GM23338 (cell line): ENCODE results near the gene CACTIN. TPM values are rescaled to one million over a fixed set of nuclear protein-coding genes. Genes with fewer than 3 reads are reported as not detected.

ENCODE experiments used
- ATAC-seq: fragments of 200-7000 bp; cut with Tn5 transposase; 3 replicates; pipeline ENCODE4 v1.9.1; 2020
- DNase-seq: peaks from one replicate; pipeline ENCODE4 v3.0.0-alpha.2; 2015; ENCODE audit warnings: low spot score
- H2AFZ ChIP-seq: fragments of 200-600 bp; sonication (generic); 2 replicates; pipeline ENCODE4 v1.8.0; 2016; ENCODE audit warnings: antibody characterized with exemption, mild to moderate bottlenecking, moderate library complexity
- H3F3A ChIP-seq: fragments of 200-600 bp; sonication (generic); replicated peaks from 2 replicates; pipeline ENCODE4 v1.8.0; 2017; ENCODE audit warnings: antibody characterized with exemption, mixed run types, low read depth
- H3K27ac ChIP-seq: fragments of 200-600 bp; sonication (generic); 2 replicates; pipeline ENCODE4 v1.6.1; 2016; ENCODE audit warnings: low read depth
- H3K27me3 ChIP-seq: fragments of 200-600 bp; sonication (generic); 2 replicates; pipeline ENCODE4 v1.8.0; 2016; ENCODE audit warnings: mild to moderate bottlenecking, mixed run types, moderate library complexity; ENCODE audit not compliant: insufficient read depth
- H3K36me3 ChIP-seq: fragments of 200-600 bp; sonication (generic); 2 replicates; pipeline ENCODE4 v1.8.0; 2016; ENCODE audit warnings: mild to moderate bottlenecking; ENCODE audit not compliant: insufficient read depth
- H3K4me1 ChIP-seq: fragments of 200-600 bp; sonication (generic); 2 replicates; pipeline ENCODE4 v1.8.0; 2016; ENCODE audit warnings: mild to moderate bottlenecking, moderate library complexity; ENCODE audit not compliant: insufficient read depth
- H3K4me2 ChIP-seq: fragments of 200-600 bp; sonication (generic); 2 replicates; pipeline ENCODE4 v1.7.1; 2017; ENCODE audit warnings: mixed run types
- H3K4me3 ChIP-seq: fragments of 200-600 bp; sonication (generic); 2 replicates; pipeline ENCODE4 v1.6.1; 2016; ENCODE audit warnings: mixed run types
- H3K79me2 ChIP-seq: fragments of 200-600 bp; sonication (generic); replicated peaks from 2 replicates; pipeline ENCODE4 v1.8.0; 2017; ENCODE audit warnings: mild to moderate bottlenecking; ENCODE audit not compliant: insufficient read depth
- H3K9me2 ChIP-seq: fragments of 200-600 bp; sonication (generic); 2 replicates; pipeline ENCODE4 v1.8.0; 2017; ENCODE audit not compliant: insufficient read depth
- H4K20me1 ChIP-seq: fragments of 200-600 bp; sonication (generic); replicated peaks from 2 replicates; pipeline ENCODE4 v1.8.0; 2017; ENCODE audit warnings: mild to moderate bottlenecking; ENCODE audit not compliant: insufficient read depth
- H3K27ac Mint-ChIP-seq: 2 replicates; pipeline ENCODE4 v1.8.0; 2020; ENCODE audit warnings: inconsistent platforms, mild to moderate bottlenecking, moderate library complexity, mixed read lengths
- H3K27me3 Mint-ChIP-seq: 3 replicates; pipeline ENCODE4 v1.8.0; 2022; ENCODE audit warnings: low read depth, mild to moderate bottlenecking, moderate library complexity, mixed read lengths, inconsistent platforms; ENCODE audit not compliant: insufficient read depth, poor library complexity
- H3K36me3 Mint-ChIP-seq: 3 replicates; pipeline ENCODE4 v1.8.0; 2021; ENCODE audit warnings: low read depth, mild to moderate bottlenecking, inconsistent platforms, moderate library complexity, mixed read lengths
- H3K4me1 Mint-ChIP-seq: 3 replicates; pipeline ENCODE4 v1.8.0; 2020; ENCODE audit warnings: mild to moderate bottlenecking, inconsistent platforms, mixed read lengths
- H3K4me3 Mint-ChIP-seq: 3 replicates; pipeline ENCODE4 v1.8.0; 2021; ENCODE audit warnings: moderate library complexity, mild to moderate bottlenecking, inconsistent platforms, mixed read lengths
- H3K9me3 Mint-ChIP-seq: 3 replicates; pipeline ENCODE4 v1.8.0; 2020; ENCODE audit warnings: moderate library complexity, mild to moderate bottlenecking, inconsistent platforms, mixed read lengths
- CREB1 ChIP-seq: fragments of 250-450 bp; sonication (Bioruptor Pico); IDR thresholded peaks from 2 replicates; pipeline ENCODE4 v1.5.0; 2020; ENCODE audit warnings: low read depth, mild to moderate bottlenecking, moderate library complexity
- ETS1 ChIP-seq: IDR thresholded peaks from 2 replicates; pipeline ENCODE4 v1.6.1; 2016; ENCODE audit warnings: antibody characterized with exemption
- EZH2 ChIP-seq: fragments of 200-600 bp; sonication (generic); IDR thresholded peaks from one replicate; pipeline ENCODE4 v1.8.0; 2017; ENCODE audit warnings: antibody characterized with exemption, mild to moderate bottlenecking, low read depth; ENCODE audit not compliant: unreplicated experiment
- EZH2phosphoT487 ChIP-seq: fragments of 200-600 bp; sonication (generic); IDR thresholded peaks from one replicate; pipeline ENCODE4 v1.8.1; 2018; ENCODE audit warnings: antibody characterized with exemption; ENCODE audit not compliant: unreplicated experiment
- JUNB ChIP-seq: IDR thresholded peaks from one replicate; pipeline ENCODE4 v1.6.1; 2016; ENCODE audit warnings: antibody characterized with exemption; ENCODE audit not compliant: unreplicated experiment
- NANOG ChIP-seq: IDR thresholded peaks from 2 replicates; pipeline ENCODE4 v1.6.1; 2016; ENCODE audit warnings: antibody characterized with exemption, borderline replicate concordance
- POLR2AphosphoS5 ChIP-seq: IDR thresholded peaks from 2 replicates; pipeline ENCODE4 v1.6.1; 2016; ENCODE audit warnings: antibody characterized with exemption, low read depth
- STAT1 ChIP-seq: IDR thresholded peaks from one replicate; pipeline ENCODE4 v1.6.1; 2016; ENCODE audit warnings: antibody characterized with exemption; ENCODE audit not compliant: unreplicated experiment
- ZNF114 ChIP-seq: fragments of 250-450 bp; sonication (Bioruptor Pico); IDR thresholded peaks from 2 replicates; pipeline ENCODE4 v1.5.0; 2020; ENCODE audit warnings: mild to moderate bottlenecking, moderate library complexity
- ZNF331 ChIP-seq: fragments of 250-450 bp; sonication (Bioruptor Pico); IDR thresholded peaks from 2 replicates; pipeline ENCODE4 v1.5.0; 2020; ENCODE audit warnings: low read depth, mild to moderate bottlenecking, moderate library complexity
- ZNF462 ChIP-seq: fragments of 250-450 bp; sonication (Bioruptor Pico); IDR thresholded peaks from 2 replicates; pipeline ENCODE4 v1.5.0; 2020; ENCODE audit warnings: mild to moderate bottlenecking, moderate library complexity
- polyA plus RNA-seq: library from polyadenylated mRNA; unstranded; fragments of >200 nt; fragmentation: Nextera tagmentation; extraction: Ambion mirVana; gene quantifications from 2 replicates; pipeline ENCODE4 v1.2.1, GENCODE V29; 2016
- total RNA-seq: library from RNA; depleted of rRNA; stranded (reverse); fragments of >200 nt; shearing (Covaris generic); gene quantifications from 2 replicates; pipeline ENCODE4 v1.2.3, GENCODE V29; 2014
- TF ChIP-seq, protein P1 (sequence below): IDR thresholded peaks from one replicate; pipeline ENCODE4 v1.6.1; 2018; ENCODE audit warnings: antibody characterized with exemption; ENCODE audit not compliant: unreplicated experiment
- TF ChIP-seq, protein P2 (sequence below), 2 experiments: fragments of 200-600 bp in 1 of 2; sonication (generic) in 1 of 2; conservative IDR thresholded peaks; 2 replicates each; pipeline versions ENCODE4 v1.5.1 to v1.6.1; 2016 to 2017; ENCODE audit warnings: antibody characterized with exemption in 2 of 2, low read depth in 2 of 2, mild to moderate bottlenecking in 2 of 2, moderate library complexity in 1 of 2

CACTIN gene
- total and polyA plus RNA-seq, 2 experiments from 2014 or later, result 14.3 to 47.4 TPM

DNA sequence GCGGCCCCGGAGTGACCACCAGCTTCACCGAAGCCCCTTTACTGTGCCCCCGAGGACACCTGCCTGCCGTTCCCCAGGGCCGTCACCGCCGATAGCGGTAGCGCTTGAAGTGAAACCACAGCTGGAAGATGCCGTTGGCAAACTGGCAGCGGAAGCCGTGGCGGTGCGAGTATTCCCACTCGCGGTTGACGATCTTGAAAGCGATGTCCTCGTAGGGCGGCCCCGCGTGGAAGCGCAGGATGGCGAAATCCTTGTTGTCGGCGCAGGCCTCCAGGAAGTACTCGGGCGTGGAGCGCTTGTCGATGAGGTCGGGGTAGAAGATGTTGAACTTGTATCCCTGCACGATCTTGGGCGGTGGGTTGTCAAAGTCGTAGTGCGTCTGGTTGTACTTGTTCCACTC lies 14.7 kb downstream of the CACTIN start:
- peaks cover 7% of the 10 kb centered on the region for H3K4me1 ChIP-seq

More for the DNA sequence above, 14.7 kb downstream of the CACTIN start:
- Histone ChIP-seq H3F3A (peaks cover 9% of the 10 kb centered on the region; the same call in 1 of the 2 replicates), H3K27me3 (no peaks in the 10 kb centered on the region), H3K27ac (no peak overlapping the region), H3K36me3 (no peaks in the 10 kb centered on the region), H3K9me2 (no peaks in the 10 kb centered on the region), H2AFZ (no peak overlapping the region), H3K79me2 (no peaks in the 10 kb centered on the region), H4K20me1 (no peaks in the 10 kb centered on the region), H3K4me2 (no peak overlapping the region), H3K4me3 (no peak overlapping the region)
- peaks cover 3% of the 10 kb centered on the region for H3K27me3 Mint-ChIP-seq
- H3K27ac Mint-ChIP-seq, result no peak overlapping the region
- DNase-seq (no peak), ATAC-seq (no peak)
- peaks cover 16% of the 10 kb centered on the region for H3K36me3 Mint-ChIP-seq
- no peak overlapping the region for H3K4me3 Mint-ChIP-seq
- no peaks in the 10 kb centered on the region for H3K9me3 Mint-ChIP-seq
- TF ChIP-seq STAT1 (no peak), ZNF462 (CRISPR knock-in tag) (no peak), EZH2 (no peak), ZNF114 (CRISPR knock-in tag) (no peak), NANOG (no peak), JUNB (no peak), POLR2AphosphoS5 (no peak), CREB1 (CRISPR knock-in tag) (no peak), ETS1 (no peak), ZNF331 (CRISPR knock-in tag) (no peak), EZH2phosphoT487 (no peak)
- TF ChIP-seq, protein P1, sequence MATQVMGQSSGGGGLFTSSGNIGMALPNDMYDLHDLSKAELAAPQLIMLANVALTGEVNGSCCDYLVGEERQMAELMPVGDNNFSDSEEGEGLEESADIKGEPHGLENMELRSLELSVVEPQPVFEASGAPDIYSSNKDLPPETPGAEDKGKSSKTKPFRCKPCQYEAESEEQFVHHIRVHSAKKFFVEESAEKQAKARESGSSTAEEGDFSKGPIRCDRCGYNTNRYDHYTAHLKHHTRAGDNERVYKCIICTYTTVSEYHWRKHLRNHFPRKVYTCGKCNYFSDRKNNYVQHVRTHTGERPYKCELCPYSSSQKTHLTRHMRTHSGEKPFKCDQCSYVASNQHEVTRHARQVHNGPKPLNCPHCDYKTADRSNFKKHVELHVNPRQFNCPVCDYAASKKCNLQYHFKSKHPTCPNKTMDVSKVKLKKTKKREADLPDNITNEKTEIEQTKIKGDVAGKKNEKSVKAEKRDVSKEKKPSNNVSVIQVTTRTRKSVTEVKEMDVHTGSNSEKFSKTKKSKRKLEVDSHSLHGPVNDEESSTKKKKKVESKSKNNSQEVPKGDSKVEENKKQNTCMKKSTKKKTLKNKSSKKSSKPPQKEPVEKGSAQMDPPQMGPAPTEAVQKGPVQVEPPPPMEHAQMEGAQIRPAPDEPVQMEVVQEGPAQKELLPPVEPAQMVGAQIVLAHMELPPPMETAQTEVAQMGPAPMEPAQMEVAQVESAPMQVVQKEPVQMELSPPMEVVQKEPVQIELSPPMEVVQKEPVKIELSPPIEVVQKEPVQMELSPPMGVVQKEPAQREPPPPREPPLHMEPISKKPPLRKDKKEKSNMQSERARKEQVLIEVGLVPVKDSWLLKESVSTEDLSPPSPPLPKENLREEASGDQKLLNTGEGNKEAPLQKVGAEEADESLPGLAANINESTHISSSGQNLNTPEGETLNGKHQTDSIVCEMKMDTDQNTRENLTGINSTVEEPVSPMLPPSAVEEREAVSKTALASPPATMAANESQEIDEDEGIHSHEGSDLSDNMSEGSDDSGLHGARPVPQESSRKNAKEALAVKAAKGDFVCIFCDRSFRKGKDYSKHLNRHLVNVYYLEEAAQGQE, result no peak
- TF ChIP-seq, protein P2, sequence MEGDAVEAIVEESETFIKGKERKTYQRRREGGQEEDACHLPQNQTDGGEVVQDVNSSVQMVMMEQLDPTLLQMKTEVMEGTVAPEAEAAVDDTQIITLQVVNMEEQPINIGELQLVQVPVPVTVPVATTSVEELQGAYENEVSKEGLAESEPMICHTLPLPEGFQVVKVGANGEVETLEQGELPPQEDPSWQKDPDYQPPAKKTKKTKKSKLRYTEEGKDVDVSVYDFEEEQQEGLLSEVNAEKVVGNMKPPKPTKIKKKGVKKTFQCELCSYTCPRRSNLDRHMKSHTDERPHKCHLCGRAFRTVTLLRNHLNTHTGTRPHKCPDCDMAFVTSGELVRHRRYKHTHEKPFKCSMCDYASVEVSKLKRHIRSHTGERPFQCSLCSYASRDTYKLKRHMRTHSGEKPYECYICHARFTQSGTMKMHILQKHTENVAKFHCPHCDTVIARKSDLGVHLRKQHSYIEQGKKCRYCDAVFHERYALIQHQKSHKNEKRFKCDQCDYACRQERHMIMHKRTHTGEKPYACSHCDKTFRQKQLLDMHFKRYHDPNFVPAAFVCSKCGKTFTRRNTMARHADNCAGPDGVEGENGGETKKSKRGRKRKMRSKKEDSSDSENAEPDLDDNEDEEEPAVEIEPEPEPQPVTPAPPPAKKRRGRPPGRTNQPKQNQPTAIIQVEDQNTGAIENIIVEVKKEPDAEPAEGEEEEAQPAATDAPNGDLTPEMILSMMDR (conservative IDR thresholded peaks at IDR 0.05; ENCODE audit: low read depth in 2 of 2), result no peak
- H3K4me1 Mint-ChIP-seq, result peaks cover 13% of the 10 kb centered on the region
